GM10847 (cell line): ENCODE results near the gene TM4SF5.

Experiments used
- POLR2A ChIP-seq: IDR thresholded peaks from 2 replicates; pipeline ENCODE4 v1.6.1; 2011; ENCODE audit not compliant: insufficient read length; ENCODE audit errors: extremely low read depth

Gene TM4SF5

DNA sequence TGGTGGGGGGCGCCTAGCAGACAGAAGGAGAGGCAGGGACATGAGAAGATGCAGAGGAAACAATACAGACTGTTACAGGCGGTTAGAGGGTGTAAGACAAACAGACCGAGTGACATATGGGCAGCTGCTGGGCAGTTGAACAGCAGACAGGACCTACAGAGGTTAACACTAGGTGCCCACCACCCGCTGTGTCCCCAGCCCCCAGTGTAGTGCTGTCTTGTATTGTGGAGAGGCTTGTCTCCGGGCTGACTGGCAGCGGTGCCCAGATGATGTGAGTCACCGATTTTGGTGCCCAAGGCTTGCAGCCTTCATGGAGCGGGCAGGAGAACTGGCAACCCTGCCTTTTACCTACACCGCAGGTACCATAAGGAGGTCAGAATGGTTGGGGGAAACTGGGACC lies 29.6 kb upstream of the TM4SF5 start:
- TF ChIP-seq POLR2A = no peak

GRCh38 chr17:4742629-4743028 lies 29.1 kb upstream of the TM4SF5 start:
- TF ChIP-seq POLR2A = no peak

GRCh38 chr17:4743216-4743615 lies 28.5 kb upstream of the TM4SF5 start:
- no peak for TF ChIP-seq POLR2A

GRCh38 chr17:4743898-4744297 lies 27.8 kb upstream of the TM4SF5 start:
- TF ChIP-seq POLR2A = no peak

GRCh38 chr17:4744999-4745969 lies 26.4 kb upstream of the TM4SF5 start:
- no peak for TF ChIP-seq POLR2A

DNA sequence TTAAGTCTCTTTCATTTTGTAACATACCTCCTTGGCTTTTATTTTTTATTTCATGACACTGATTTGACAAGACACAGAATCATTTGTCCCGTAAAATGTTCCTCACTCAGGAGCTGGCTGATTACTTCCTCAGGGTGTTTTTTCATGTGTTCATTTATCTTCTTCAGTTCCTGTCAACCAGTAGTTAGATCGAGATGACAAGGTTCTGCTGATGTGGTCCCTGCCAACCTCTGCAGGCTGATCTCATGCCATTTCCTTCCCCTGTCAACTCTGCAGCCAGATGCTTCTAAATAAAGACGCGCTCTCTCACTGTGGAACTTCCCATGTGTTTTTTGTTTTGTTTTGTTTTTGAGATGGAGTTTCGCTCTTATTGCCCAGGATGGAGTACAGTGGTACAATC lies 23.8 kb upstream of the TM4SF5 start:
- no peak for TF ChIP-seq POLR2A

DNA sequence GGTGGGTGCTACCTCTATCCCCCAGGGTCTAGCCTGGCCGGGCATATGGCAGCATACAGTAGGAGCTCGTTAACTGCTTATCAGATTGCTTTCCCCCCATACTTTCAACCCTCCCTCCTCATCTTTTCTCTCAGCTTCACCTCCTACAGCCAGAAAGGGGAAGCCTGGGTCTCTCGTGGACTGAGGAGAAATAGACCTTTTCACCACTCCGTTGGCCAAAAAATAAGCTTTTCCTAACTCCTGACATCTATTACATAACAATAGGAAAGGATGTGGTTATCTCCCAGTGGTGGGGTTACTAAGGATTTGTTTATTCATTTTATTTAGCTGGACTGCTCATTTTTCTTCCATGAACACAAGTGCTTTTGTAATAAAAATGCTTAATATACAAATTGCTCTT lies 23.0 kb upstream of the TM4SF5 start:
- no peak for TF ChIP-seq POLR2A

GRCh38 chr17:4750606-4751005 lies 21.1 kb upstream of the TM4SF5 start:
- no peak for TF ChIP-seq POLR2A

- no peak for TF ChIP-seq POLR2A
These were observed 19.8 kb upstream of the TM4SF5 start for GRCh38 chr17:4751932-4752331.

GRCh38 chr17:4753392-4753791 lies 18.3 kb upstream of the TM4SF5 start:
- TF ChIP-seq POLR2A = no peak

GRCh38 chr17:4759776-4760236 lies 11.9 kb upstream of the TM4SF5 start:
- TF ChIP-seq POLR2A = no peak

DNA sequence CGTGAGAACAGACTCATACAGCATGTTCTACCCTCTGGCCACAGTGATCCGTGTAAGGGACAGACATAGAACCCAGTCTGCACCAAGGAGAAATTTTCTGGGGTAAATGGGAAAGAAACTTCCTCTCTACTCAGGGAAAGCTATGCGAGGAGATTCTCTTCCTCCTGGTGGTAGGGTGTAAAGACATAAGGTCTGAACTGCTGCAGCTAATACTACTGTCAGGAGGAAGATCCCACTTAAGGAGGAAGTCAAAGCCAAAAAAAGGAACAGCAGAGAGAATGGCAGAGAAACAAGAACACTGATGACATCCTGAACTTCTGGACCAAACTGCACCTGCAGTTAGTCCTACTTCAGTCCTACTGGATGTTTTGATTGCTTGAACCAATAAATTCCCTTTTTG lies 7.1 kb upstream of the TM4SF5 start:
- TF ChIP-seq POLR2A = no peak

DNA sequence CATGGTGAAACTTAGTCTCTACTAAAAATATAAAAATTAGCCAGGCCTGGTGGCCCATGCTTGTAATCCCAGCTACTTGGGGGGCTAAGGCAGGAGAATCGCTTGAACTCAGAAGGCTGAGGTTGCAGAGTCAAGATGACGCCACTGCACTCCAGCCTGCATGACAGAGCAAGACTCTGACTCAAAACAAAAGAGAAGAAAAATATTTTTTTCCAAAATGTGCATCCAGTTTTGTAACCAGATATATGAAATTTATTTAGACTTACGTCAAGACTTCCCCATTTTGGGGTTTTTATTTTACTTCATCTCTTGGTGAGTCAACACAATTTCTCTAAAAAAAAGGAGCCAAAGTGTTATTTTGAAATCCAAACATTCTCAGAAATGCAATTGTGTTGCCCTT lies 5.5 kb upstream of the TM4SF5 start:
- no peak for TF ChIP-seq POLR2A

DNA sequence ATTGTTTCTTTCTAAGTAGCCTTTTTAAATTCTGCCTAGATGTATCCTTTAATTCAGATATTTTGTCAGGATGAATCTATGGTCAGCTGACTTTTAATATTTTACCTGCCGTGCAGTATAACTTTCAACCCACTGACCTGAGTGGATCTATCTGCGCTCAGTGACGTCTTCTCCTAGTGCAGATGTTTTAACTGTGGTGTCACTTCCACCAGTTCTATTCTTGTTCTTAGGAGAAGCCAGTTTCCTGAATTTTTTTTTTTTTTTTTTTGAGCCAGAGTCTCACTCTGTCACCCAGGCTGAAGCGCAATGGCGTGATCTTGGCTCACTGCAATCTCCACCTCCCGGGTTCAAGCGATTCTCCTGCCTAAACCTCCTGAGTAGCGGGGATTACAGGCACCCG lies 5.0 kb upstream of the TM4SF5 start:
- no peak for TF ChIP-seq POLR2A

GRCh38 chr17:4768298-4768697 lies 3.4 kb upstream of the TM4SF5 start:
- TF ChIP-seq POLR2A = no peak

DNA sequence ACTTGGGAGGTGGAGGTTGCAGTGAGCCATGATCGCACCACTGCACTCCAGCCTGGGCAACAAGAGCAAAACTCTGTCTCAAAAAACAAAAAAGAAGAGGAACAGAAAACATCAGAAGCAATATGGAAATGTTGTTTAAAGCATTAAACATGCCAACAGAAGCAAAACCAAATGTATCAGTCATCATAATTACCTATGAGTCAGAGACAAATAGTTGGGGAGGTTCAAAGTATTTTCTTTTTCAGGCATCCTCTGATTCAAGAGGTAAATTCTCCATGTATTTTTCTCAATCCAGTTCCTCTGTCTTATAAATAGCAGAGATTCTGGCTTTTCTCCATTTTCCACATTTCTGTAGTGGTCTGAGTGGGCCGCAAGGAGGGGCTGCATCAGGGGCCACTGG lies 2.1 kb upstream of the TM4SF5 start:
- TF ChIP-seq POLR2A = no peak

DNA sequence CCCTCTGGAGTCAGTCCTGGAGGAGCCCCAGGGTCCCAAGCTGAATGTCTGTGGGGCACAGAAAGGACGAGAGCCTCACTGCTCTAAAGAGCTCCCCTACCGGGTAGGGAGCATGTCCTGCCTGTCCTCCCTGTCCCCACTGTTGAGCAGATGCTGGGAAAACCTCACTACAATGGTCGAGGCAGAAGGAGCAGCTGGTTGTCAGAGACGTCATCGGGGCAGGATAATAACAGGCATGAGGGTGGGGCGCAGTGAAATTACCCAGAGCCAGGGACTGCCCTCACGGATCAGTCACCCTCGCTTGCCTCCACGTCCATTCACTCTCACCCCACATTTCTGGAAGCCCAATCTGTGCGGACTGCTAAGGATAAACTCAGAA lies 538 bp downstream of the TM4SF5 start:
- no peak for TF ChIP-seq POLR2A
